ENCODE results near the gene DOK4.
"Not testable (repeated sequence)": the region's sequence is repeated elsewhere in the genome, so short reads cannot be mapped to it uniquely, and the experiment has no call there.

The DOK4 gene

GRCh38 chr16:57469046-57469445 is 17.2 kb downstream of the DOK4 start:
- Mint-ChIP-seq H3K4me1 (ENCODE audit: low read depth) (peaks cover 19% of the 10 kb centered on the region), H3K27me3 (no peaks in the 10 kb centered on the region), H3K36me3 (ENCODE audit: low read depth) (peaks cover 51% of the 10 kb centered on the region), H3K27ac (no peak overlapping the region), H3K9me3 (no peaks in the 10 kb centered on the region), H3K4me3 (no peak overlapping the region)

- peaks cover 26% of the 10 kb centered on the region for H3K4me1 Mint-ChIP-seq (ENCODE audit: low read depth)
- no peak overlapping the region for H3K4me3 Mint-ChIP-seq
- no peak overlapping the region for H3K27ac Mint-ChIP-seq
- no peaks in the 10 kb centered on the region for H3K9me3 Mint-ChIP-seq
- H3K27me3 Mint-ChIP-seq: no peaks in the 10 kb centered on the region
- H3K36me3 Mint-ChIP-seq (ENCODE audit: low read depth): peaks cover 56% of the 10 kb centered on the region
Observed at GRCh38 chr16:57468346-57468745, 17.9 kb downstream of the DOK4 start.

- H3K27ac Mint-ChIP-seq: peak overlapping the region; percentile 68
- no peaks in the 10 kb centered on the region for H3K27me3 Mint-ChIP-seq
- H3K4me3 Mint-ChIP-seq: no peak overlapping the region
- H3K36me3 Mint-ChIP-seq (ENCODE audit: low read depth): peaks cover 65% of the 10 kb centered on the region
- peaks cover 35% of the 10 kb centered on the region for H3K4me1 Mint-ChIP-seq (ENCODE audit: low read depth)
- no peaks in the 10 kb centered on the region for H3K9me3 Mint-ChIP-seq
Observed at GRCh38 chr16:57464523-57464922, 21.8 kb downstream of the DOK4 start.

GRCh38 chr16:57462978-57463362 is 23.3 kb downstream of the DOK4 start:
- Mint-ChIP-seq H3K36me3 (ENCODE audit: low read depth) (peaks cover 54% of the 10 kb centered on the region), H3K4me1 (ENCODE audit: low read depth) (peaks cover 35% of the 10 kb centered on the region), H3K9me3 (no peaks in the 10 kb centered on the region), H3K27me3 (no peaks in the 10 kb centered on the region), H3K27ac (peak overlapping the region; percentile 100), H3K4me3 (peak overlapping the region; percentile 100)

GRCh38 chr16:57462209-57462977 is 23.9 kb downstream of the DOK4 start, which contains the start of gene POLR2C:
TSS of gene POLR2C (plus strand) at chr16:57462679. CDS start at chr16:57462725, 46 bp downstream.
- Mint-ChIP-seq H3K9me3 (no peaks in the 10 kb centered on the region), H3K27me3 (no peaks in the 10 kb centered on the region), H3K27ac (peak within 1 kb of the TSS; percentile 100), H3K4me3 (peak within 1 kb of the TSS; percentile 100), H3K4me1 (ENCODE audit: low read depth) (peaks cover 35% of the 10 kb centered on the region), H3K36me3 (ENCODE audit: low read depth) (peaks cover 53% of the 10 kb centered on the region)

- Mint-ChIP-seq H3K4me1 (ENCODE audit: low read depth) (peaks cover 13% of the 10 kb centered on the region), H3K4me3 (no peak overlapping the region), H3K36me3 (ENCODE audit: low read depth) (peaks cover 40% of the 10 kb centered on the region), H3K9me3 (no peaks in the 10 kb centered on the region), H3K27me3 (no peaks in the 10 kb centered on the region), H3K27ac (no peak overlapping the region)
Observed at GRCh38 chr16:57452021-57452420, 34.3 kb downstream of the DOK4 start.

- peak within 1 kb of the TSS; percentile 95 for H3K4me3 Mint-ChIP-seq
- no peaks in the 10 kb centered on the region for H3K27me3 Mint-ChIP-seq
- H3K9me3 Mint-ChIP-seq: no peaks in the 10 kb centered on the region
- H3K4me1 Mint-ChIP-seq (ENCODE audit: low read depth): peaks cover 37% of the 10 kb centered on the region
- peak within 1 kb of the TSS; percentile 90 for H3K27ac Mint-ChIP-seq
- H3K36me3 Mint-ChIP-seq (ENCODE audit: low read depth): peaks cover 15% of the 10 kb centered on the region
Observed at GRCh38 chr16:57447186-57447962, 38.9 kb downstream of the DOK4 start, which contains the start of the genes CIAPIN1 and COQ9. TSS of gene CIAPIN1 (minus strand) at chr16:57447385. CDS start at chr16:57440928, 6,457 bp downstream. TSS of gene COQ9 (plus strand) at chr16:57447479. CDS start at chr16:57447506, 27 bp downstream.

GRCh38 chr16:57446531-57447185 is 39.6 kb downstream of the DOK4 start:
- H3K27me3 Mint-ChIP-seq: no peaks in the 10 kb centered on the region
- no peaks in the 10 kb centered on the region for H3K9me3 Mint-ChIP-seq
- H3K4me3 Mint-ChIP-seq: peak overlapping the region; percentile 95
- peaks cover 17% of the 10 kb centered on the region for H3K36me3 Mint-ChIP-seq (ENCODE audit: low read depth)
- peaks cover 37% of the 10 kb centered on the region for H3K4me1 Mint-ChIP-seq (ENCODE audit: low read depth)
- peak overlapping the region; percentile 90 for H3K27ac Mint-ChIP-seq

- H3K36me3 Mint-ChIP-seq (ENCODE audit: low read depth): peaks cover 28% of the 10 kb centered on the region
- H3K27ac Mint-ChIP-seq: no peak overlapping the region
- peaks cover 4% of the 10 kb centered on the region for H3K9me3 Mint-ChIP-seq
- H3K27me3 Mint-ChIP-seq: no peaks in the 10 kb centered on the region
- H3K4me1 Mint-ChIP-seq (ENCODE audit: low read depth): peaks cover 40% of the 10 kb centered on the region
- H3K4me3 Mint-ChIP-seq: peak overlapping the region; percentile 95
Observed at GRCh38 chr16:57445510-57445909, 40.8 kb downstream of the DOK4 start.

GRCh38 chr16:57444711-57445110 is 41.6 kb downstream of the DOK4 start:
- Mint-ChIP-seq H3K4me1 (ENCODE audit: low read depth) (peaks cover 40% of the 10 kb centered on the region), H3K9me3 (peaks cover 5% of the 10 kb centered on the region), H3K27ac (no peak overlapping the region), H3K36me3 (ENCODE audit: low read depth) (peaks cover 34% of the 10 kb centered on the region), H3K27me3 (no peaks in the 10 kb centered on the region), H3K4me3 (peak overlapping the region; percentile 41)

- Mint-ChIP-seq H3K4me1 (ENCODE audit: low read depth) (peaks cover 21% of the 10 kb centered on the region), H3K36me3 (ENCODE audit: low read depth) (peaks cover 70% of the 10 kb centered on the region)
- H3K27me3 Mint-ChIP-seq, H3K4me3 Mint-ChIP-seq, H3K9me3 Mint-ChIP-seq, H3K27ac Mint-ChIP-seq: not testable (repeated sequence)
Observed at GRCh38 chr16:57440551-57440950, 45.7 kb downstream of the DOK4 start.

- H3K9me3 Mint-ChIP-seq, H3K4me3 Mint-ChIP-seq, H3K27ac Mint-ChIP-seq, H3K27me3 Mint-ChIP-seq: not testable (repeated sequence)
- Mint-ChIP-seq H3K4me1 (ENCODE audit: low read depth) (peaks cover 19% of the 10 kb centered on the region), H3K36me3 (ENCODE audit: low read depth) (peaks cover 74% of the 10 kb centered on the region)
Observed at GRCh38 chr16:57439947-57440346, 46.3 kb downstream of the DOK4 start.

- peaks cover 89% of the 10 kb centered on the region for H3K36me3 Mint-ChIP-seq (ENCODE audit: low read depth)
- no peak overlapping the region for H3K4me3 Mint-ChIP-seq
- peaks cover 3% of the 10 kb centered on the region for H3K9me3 Mint-ChIP-seq
- peak overlapping the region; percentile 61 for H3K27ac Mint-ChIP-seq
- no peaks in the 10 kb centered on the region for H3K27me3 Mint-ChIP-seq
- peaks cover 20% of the 10 kb centered on the region for H3K4me1 Mint-ChIP-seq (ENCODE audit: low read depth)
Observed at GRCh38 chr16:57435838-57436237, 50.5 kb downstream of the DOK4 start.

- Mint-ChIP-seq H3K9me3 (no peaks in the 10 kb centered on the region), H3K4me1 (ENCODE audit: low read depth) (peaks cover 20% of the 10 kb centered on the region), H3K36me3 (ENCODE audit: low read depth) (peaks cover 86% of the 10 kb centered on the region), H3K27me3 (no peaks in the 10 kb centered on the region), H3K4me3 (no peak overlapping the region), H3K27ac (no peak overlapping the region)
Observed at GRCh38 chr16:57434003-57434402, 52.3 kb downstream of the DOK4 start.

- H3K27me3 Mint-ChIP-seq: no peaks in the 10 kb centered on the region
- H3K9me3 Mint-ChIP-seq: no peaks in the 10 kb centered on the region
- H3K36me3 Mint-ChIP-seq (ENCODE audit: low read depth): peaks cover 84% of the 10 kb centered on the region
- no peak overlapping the region for H3K4me3 Mint-ChIP-seq
- peaks cover 20% of the 10 kb centered on the region for H3K4me1 Mint-ChIP-seq (ENCODE audit: low read depth)
- no peak overlapping the region for H3K27ac Mint-ChIP-seq
Observed at GRCh38 chr16:57432989-57433388, 53.3 kb downstream of the DOK4 start.
